NCI-H2171 (cell line): ENCODE data around the gene KIF2C.
"Not testable (repeated sequence)": the region's sequence is repeated elsewhere in the genome, so short reads cannot be mapped to it uniquely, and the experiment has no call there.

Experiments used
- DNase-seq: peaks from one replicate; lab custom pipeline; 2025; lab: John Stamatoyannopoulos, UW

Gene KIF2C

GRCh38 chr1:44812822-44813543 lies 73.3 kb downstream of the KIF2C start:
- DNase-seq = no peak

GRCh38 chr1:44815926-44816325 lies 76.3 kb downstream of the KIF2C start:
- DNase-seq = not testable (repeated sequence)

- DNase-seq = no peak
Observed at GRCh38 chr1:44817307-44817706, 77.7 kb downstream of the KIF2C start.
